Astrocyte of the cerebellum (primary cell): ENCODE data around the gene RELN.

Experiments
- DNase-seq: peaks from one replicate; pipeline ENCODE4 v3.0.0-alpha.2; 2011; ENCODE audit warnings: low read depth
- H3K4me3 ChIP-seq: 2 replicates; pipeline ENCODE4 v1.5.1; 2011; ENCODE audit warnings: mild to moderate bottlenecking, low read depth, low read length, moderate library complexity
- in situ Hi-C: cut with HindIII; loops from 2 replicates; pipeline ENCODE4 v1.10.0; 2017; ENCODE audit warnings: low sequenced_read_pairs
- TF ChIP-seq, protein P1 (sequence below): IDR thresholded peaks from 2 replicates; pipeline ENCODE4 v1.5.1; 2012; ENCODE audit warnings: low read length, low read depth, moderate library complexity, mild to moderate bottlenecking; ENCODE audit errors: missing control alignments

Gene RELN

GRCh38 chr7:103765901-103766300, 223.6 kb downstream of the RELN start:
- in situ Hi-C loops = no loop called here
- DNase-seq = no peak
- TF ChIP-seq, protein P1, sequence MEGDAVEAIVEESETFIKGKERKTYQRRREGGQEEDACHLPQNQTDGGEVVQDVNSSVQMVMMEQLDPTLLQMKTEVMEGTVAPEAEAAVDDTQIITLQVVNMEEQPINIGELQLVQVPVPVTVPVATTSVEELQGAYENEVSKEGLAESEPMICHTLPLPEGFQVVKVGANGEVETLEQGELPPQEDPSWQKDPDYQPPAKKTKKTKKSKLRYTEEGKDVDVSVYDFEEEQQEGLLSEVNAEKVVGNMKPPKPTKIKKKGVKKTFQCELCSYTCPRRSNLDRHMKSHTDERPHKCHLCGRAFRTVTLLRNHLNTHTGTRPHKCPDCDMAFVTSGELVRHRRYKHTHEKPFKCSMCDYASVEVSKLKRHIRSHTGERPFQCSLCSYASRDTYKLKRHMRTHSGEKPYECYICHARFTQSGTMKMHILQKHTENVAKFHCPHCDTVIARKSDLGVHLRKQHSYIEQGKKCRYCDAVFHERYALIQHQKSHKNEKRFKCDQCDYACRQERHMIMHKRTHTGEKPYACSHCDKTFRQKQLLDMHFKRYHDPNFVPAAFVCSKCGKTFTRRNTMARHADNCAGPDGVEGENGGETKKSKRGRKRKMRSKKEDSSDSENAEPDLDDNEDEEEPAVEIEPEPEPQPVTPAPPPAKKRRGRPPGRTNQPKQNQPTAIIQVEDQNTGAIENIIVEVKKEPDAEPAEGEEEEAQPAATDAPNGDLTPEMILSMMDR = no peak
- no peak overlapping the region for H3K4me3 ChIP-seq

GRCh38 chr7:103764901-103765300, 224.6 kb downstream of the RELN start:
- in situ Hi-C loops = loop anchor here (5.0 kb wide), 1 partner anchor 47 kb away; no protein-coding TSS in a partner anchor
- no peak overlapping the region for H3K4me3 ChIP-seq
- TF ChIP-seq, protein P1 = no peak
- no peak for DNase-seq

DNA sequence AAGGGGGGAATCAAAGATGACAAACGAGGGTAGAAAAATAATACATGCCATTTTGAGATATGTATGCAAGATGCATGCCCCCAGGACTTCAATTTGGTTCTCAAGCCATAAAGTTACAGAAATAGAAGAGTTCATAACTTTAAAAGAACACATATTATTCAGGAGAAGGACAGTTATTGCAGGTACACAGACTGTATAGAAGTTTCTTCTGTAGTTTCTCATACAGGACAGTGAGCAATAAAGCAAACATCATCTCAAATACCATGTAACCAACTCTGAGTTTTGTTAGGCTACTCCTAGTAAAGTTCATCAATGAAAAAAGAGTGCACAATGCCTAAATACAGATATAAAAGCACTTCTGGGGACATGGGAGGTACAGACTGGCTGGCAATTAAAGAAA, 226.6 kb downstream of the RELN start:
- in situ Hi-C loops = loop anchor here (5.0 kb wide), 1 partner anchor 49 kb away; no protein-coding TSS in a partner anchor
- TF ChIP-seq, protein P1 = no peak
- H3K4me3 ChIP-seq = no peak overlapping the region
- DNase-seq = no peak

DNA sequence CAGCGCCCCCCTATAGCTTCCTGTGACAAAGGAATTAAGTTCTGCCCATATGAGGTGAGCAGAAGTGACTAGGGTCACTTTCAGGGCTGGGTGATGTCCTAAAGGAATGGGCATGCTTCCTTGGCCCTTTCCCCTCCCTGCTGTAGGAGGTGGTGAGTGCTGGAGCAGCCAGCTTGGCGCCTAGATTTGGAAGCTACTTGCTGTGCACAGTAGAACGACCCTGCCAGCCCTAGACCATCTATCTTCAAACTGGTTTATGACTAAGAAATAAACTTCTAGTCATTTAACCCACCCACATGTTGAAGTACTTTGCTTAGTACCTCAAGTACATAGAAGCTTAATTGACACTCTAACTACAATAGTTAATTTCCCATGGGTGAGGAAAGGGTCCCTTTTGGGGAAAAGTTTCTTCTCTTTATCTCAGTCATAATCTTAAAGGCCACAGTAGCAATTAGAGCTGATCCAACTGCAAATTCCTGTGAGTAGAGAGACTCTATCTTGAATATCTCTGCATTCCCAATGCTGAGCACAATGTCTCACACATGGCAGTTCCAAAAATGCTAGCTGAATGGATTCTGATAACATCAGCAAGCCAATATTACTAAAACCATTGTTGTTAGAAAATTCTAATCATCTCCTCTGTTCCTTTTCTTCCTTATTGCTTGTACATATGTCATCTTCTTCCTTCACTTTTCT, 227.2 kb downstream of the RELN start:
- in situ Hi-C loops = loop anchor here (5.0 kb wide), 1 partner anchor 50 kb away; no protein-coding TSS in a partner anchor
- TF ChIP-seq, protein P1 = no peak
- no peak overlapping the region for H3K4me3 ChIP-seq
- no peak for DNase-seq

GRCh38 chr7:103752995-103753394, 236.5 kb downstream of the RELN start:
- no peak for DNase-seq
- H3K4me3 ChIP-seq = no peak overlapping the region
- in situ Hi-C loops = no loop called here
- TF ChIP-seq, protein P1 = no peak

- no peak for DNase-seq
- H3K4me3 ChIP-seq = no peak overlapping the region
- TF ChIP-seq, protein P1 = no peak
- in situ Hi-C loops = no loop called here
These were observed 238.1 kb downstream of the RELN start for GRCh38 chr7:103751311-103751880.
